Heart left ventricle (tissue), 16 donors: Measurements from ENCODE around the gene ANP32E. TPM values are rescaled to one million over a fixed set of nuclear protein-coding genes. Genes with fewer than 3 reads are reported as not detected.

Experiments
- ATAC-seq, 4 donors: fragments of 200-7000 bp; cut with Tn5 transposase; one replicate each; pipeline ENCODE4 v1.9.1; 2020 to 2022; ENCODE audit warnings: moderate library complexity in 4 of 4, mild to moderate bottlenecking in 3 of 4, moderate number of reproducible peaks in 1 of 4
- DNase-seq, 5 donors: peaks; one replicate each; pipeline ENCODE4 v3.0.0-alpha.2; 2020
- H3K27ac ChIP-seq, 12 donors: fragments of 200-600 bp; sonication (generic) in 4 of 12; one replicate each; pipeline versions ENCODE4 v1.5.0 to v1.8.0; 2016 to 2022; ENCODE audit warnings: mild to moderate bottlenecking in 2 of 12
- H3K27me3 ChIP-seq, 9 donors: fragments of 200-600 bp; sonication (generic) in 2 of 9; one replicate each; pipeline versions ENCODE4 v1.5.1 to v1.8.0; 2016 to 2022; ENCODE audit warnings: mild to moderate bottlenecking in 3 of 9
- H3K36me3 ChIP-seq, 9 donors: fragments of 200-600 bp; sonication (generic) in 2 of 9; one replicate each; pipeline versions ENCODE4 v1.5.0 to v1.8.0; 2018 to 2022; ENCODE audit warnings: mild to moderate bottlenecking in 2 of 9
- H3K4me1 ChIP-seq, 12 donors: fragments of 200-600 bp; sonication (generic) in 4 of 12; one replicate each; pipeline versions ENCODE4 v1.5.0 to v1.8.0; 2016 to 2022; ENCODE audit warnings: mild to moderate bottlenecking in 3 of 12
- H3K4me3 ChIP-seq, 12 donors: fragments of 200-600 bp; sonication (generic) in 4 of 12; one replicate each; pipeline versions ENCODE4 v1.5.0 to v1.8.0; 2017 to 2022; ENCODE audit warnings: mild to moderate bottlenecking in 9 of 12, moderate library complexity in 4 of 12
- H3K9me3 ChIP-seq, 12 donors: fragments of 200-600 bp; sonication (generic) in 4 of 12; one replicate each; pipeline versions ENCODE4 v1.5.0 to v1.8.0; 2016 to 2022; ENCODE audit warnings: mild to moderate bottlenecking in 1 of 12
- CTCF ChIP-seq, 12 donors: fragments of 200-600 bp; sonication (generic) in 4 of 12; IDR thresholded peaks; one replicate each; pipeline versions ENCODE4 v1.5.0 to v1.8.0; 2018 to 2022; ENCODE audit warnings: antibody characterized with exemption in 12 of 12, mild to moderate bottlenecking in 5 of 12
- POLR2A ChIP-seq, 2 donors: fragments of 450-650 bp; IDR thresholded peaks; one replicate each; pipeline ENCODE4 v1.6.1; 2017; ENCODE audit warnings: antibody characterized with exemption in 2 of 2, mild to moderate bottlenecking in 2 of 2, moderate library complexity in 2 of 2
- WGBS, 4 donors: extraction: QIAGEN DNeasy Blood & Tissue Kit in 2 of 4; methylation state at CpG; one replicate each; pipeline versions ENCODE4 v1.1.5 to v1.1.7; 2013 to 2018; 5-methylcytosine and 5-hydroxymethylcytosine counted together
- intact Hi-C, 10 donors: fragments of 100-400 bp; cut with DNase I; formaldehyde crosslinking; loops; one replicate each; pipeline versions ENCODE4 v1.11.1 to v1.14.2; 2022
- polyA plus RNA-seq, 2 donors: library from polyadenylated mRNA; stranded (reverse); fragments of 200-250 nt; gene quantifications; one replicate each; pipeline ENCODE4 v1.2.3, GENCODE V29; 2013
- total RNA-seq, 9 donors: library from RNA; depleted of rRNA in 2 of 9; stranded (reverse); fragments of >200 nt in 2 of 9; fragmentation: NEBNext Ultra II Directional in 3 of 9; extraction: Animal tissue kit (Norgen Biotek cat#: 25700) in 3 of 9; gene quantifications; one replicate each; pipeline versions ENCODE4 v1.1.0 to v1.2.4, GENCODE V29; 2016 to 2023
- donor health status: ischemic (EF 13 %, LVEDD 7.1; RV severe dilation, severe dysfunction).
- donor health status: healthy with polysubstance abuse.
- donor health status: DM: no; HTN: yes; CAD: no.
- donor health status: DM: no; HTN: no; CAD: no.
- donor health status: ischemic (EF 25% LVEDD 6.9; RV normal size, moderate dysfunction).
- donor health status: ischemic (EF 25% LVEDD 5.7; RV mildly dilated, moderate dysfunction).
- donor health status: healthy.
- donor health status: DM: yes; HTN: yes; CAD: no.
- donor health status: ischemic (EF 35%, LVEDD 5.7; RV mildly dilated, moderate dysfunction).
- donor health status: nonischemic (EF 11% LVEDD 7.7; RV severe dilation, severe dysfunction).
- donor health status: DM: yes; HTN: yes; CAD: no.
- donor health status: PGD.
- donor health status: ischemic (EF 29% LVEDD 5.4; RV normal size, mild dysfunction).
- donor health status: nonischemic (EF 23%, LVEDD 6.1; RV moderate dilation, normal function).

Gene ANP32E
- total and polyA plus RNA-seq, 11 donors: 12.6 to 59.9 (median 33.6) TPM

GRCh38 chr1:150273311-150273710, 37.4 kb upstream of the ANP32E start:
- peak overlapping the region in 10 of 12 donors; percentile 3 to 62 (median 48) for H3K4me3 ChIP-seq
- DNase-seq (no peak), ATAC-seq (peak in 1 of 4 donors; percentile 16)
- peaks cover 0 to 31% (median 0%) of the 10 kb centered on the region in 9 donors for H3K36me3 ChIP-seq
- H3K27me3 ChIP-seq: no peaks in the 10 kb centered on the region
- peaks cover 0 to 39% (median 14%) of the 10 kb centered on the region in 12 donors for H3K4me1 ChIP-seq
- H3K9me3 ChIP-seq: no peaks in the 10 kb centered on the region
- H3K27ac ChIP-seq: peak overlapping the region; percentile 37 to 89 (median 71)
- TF ChIP-seq POLR2A (IDR thresholded peaks at IDR 0.05) (no peak), CTCF (IDR thresholded peaks at IDR 0.05) (no peak)
- intact Hi-C loops: no loop called here
- 42 to 52% (median 50%) methylated on average over 1 of the region's 1 CpG for WGBS, 4 donors

- peak overlapping the region in 10 of 12 donors; percentile 53 to 89 (median 72) for H3K27ac ChIP-seq
- H3K4me3 ChIP-seq: no peak overlapping the region
- no peaks in the 10 kb centered on the region for H3K9me3 ChIP-seq
- DNase-seq: no peak
- ATAC-seq: no peak
- no peaks in the 10 kb centered on the region for H3K27me3 ChIP-seq
- 91 to 97% (median 96%) methylated on average over 7 of the region's 7 CpGs for WGBS, 4 donors
- peaks cover 0 to 25% (median 12%) of the 10 kb centered on the region in 9 donors for H3K36me3 ChIP-seq
- no peak for TF ChIP-seq POLR2A (IDR thresholded peaks at IDR 0.05)
- TF ChIP-seq CTCF (IDR thresholded peaks at IDR 0.05): no peak
- H3K4me1 ChIP-seq: peaks cover 0 to 54% (median 28%) of the 10 kb centered on the region in 12 donors
- intact Hi-C loops: no loop called here
These were observed 35.5 kb upstream of the ANP32E start for GRCh38 chr1:150271291-150271959.

- Histone ChIP-seq H3K4me1 (peaks cover 0 to 53% (median 28%) of the 10 kb centered on the region in 12 donors), H3K27ac (peak overlapping the region; percentile 86 to 99 (median 96)), H3K36me3 (peaks cover 0 to 32% (median 30%) of the 10 kb centered on the region in 9 donors), H3K4me3 (peak overlapping the region in 11 of 12 donors; percentile 67 to 99 (median 93)), H3K9me3 (no peaks in the 10 kb centered on the region), H3K27me3 (no peaks in the 10 kb centered on the region)
- DNase-seq: no peak
- TF ChIP-seq POLR2A (IDR thresholded peaks at IDR 0.05) (no peak), CTCF (IDR thresholded peaks at IDR 0.05) (no peak)
- 32 to 37% (median 33%) methylated on average over 10 of the region's 10 CpGs for WGBS, 4 donors
- no peak for ATAC-seq
- intact Hi-C loops: no loop called here
These were observed 33.5 kb upstream of the ANP32E start for GRCh38 chr1:150269451-150269850.

GRCh38 chr1:150268705-150269403, 32.9 kb upstream of the ANP32E start, which contains the start of gene APH1A:
Gene APH1A, minus strand, starts transcription at chr1:150269016. Its CDS starts 206 bp downstream, at chr1:150268810.
- Histone ChIP-seq H3K27me3 (no peaks in the 10 kb centered on the region), H3K27ac (peak within 1 kb of the TSS; percentile 86 to 99 (median 96)), H3K9me3 (no peaks in the 10 kb centered on the region), H3K4me1 (peaks cover 0 to 49% (median 26%) of the 10 kb centered on the region in 12 donors), H3K4me3 (peak within 1 kb of the TSS; percentile 67 to 99 (median 92)), H3K36me3 (peaks cover 0 to 37% (median 35%) of the 10 kb centered on the region in 9 donors)
- peak; percentile 97 to 99 (median 98) for ATAC-seq
- 0 to 1% (median 1%) methylated on average over 25 to 49 of the region's 49 CpGs for WGBS, 4 donors
- TF ChIP-seq POLR2A (IDR thresholded peaks at IDR 0.05) (peak in 1 of 2 donors; percentile 58), CTCF (IDR thresholded peaks at IDR 0.05) (no peak)
- intact Hi-C loops: no loop called here
- DNase-seq: peak; percentile 97 to 99 (median 98)
